ENCODE data around the gene LRRC1.

DNA sequence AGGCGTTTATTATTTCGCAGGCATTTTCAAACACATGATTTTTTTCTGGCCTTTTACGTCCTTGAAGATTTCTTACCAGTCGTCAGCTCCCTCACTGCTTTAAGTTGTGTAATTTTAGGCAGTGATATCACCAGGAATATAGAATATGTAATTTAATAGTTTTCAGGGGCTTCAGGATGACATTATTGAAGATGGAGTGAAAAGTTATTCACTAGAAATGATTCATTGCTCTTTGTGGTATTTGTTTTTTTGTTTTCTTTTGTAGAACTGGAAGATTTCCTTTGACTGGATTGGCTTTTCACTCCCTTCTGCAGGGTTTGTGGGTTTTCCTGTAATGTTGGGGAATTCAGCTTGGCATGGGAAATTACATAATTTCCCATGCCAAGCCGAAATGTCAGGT lies 2.0 kb downstream of the LRRC1 start:
- TF ChIP-seq, protein P1, sequence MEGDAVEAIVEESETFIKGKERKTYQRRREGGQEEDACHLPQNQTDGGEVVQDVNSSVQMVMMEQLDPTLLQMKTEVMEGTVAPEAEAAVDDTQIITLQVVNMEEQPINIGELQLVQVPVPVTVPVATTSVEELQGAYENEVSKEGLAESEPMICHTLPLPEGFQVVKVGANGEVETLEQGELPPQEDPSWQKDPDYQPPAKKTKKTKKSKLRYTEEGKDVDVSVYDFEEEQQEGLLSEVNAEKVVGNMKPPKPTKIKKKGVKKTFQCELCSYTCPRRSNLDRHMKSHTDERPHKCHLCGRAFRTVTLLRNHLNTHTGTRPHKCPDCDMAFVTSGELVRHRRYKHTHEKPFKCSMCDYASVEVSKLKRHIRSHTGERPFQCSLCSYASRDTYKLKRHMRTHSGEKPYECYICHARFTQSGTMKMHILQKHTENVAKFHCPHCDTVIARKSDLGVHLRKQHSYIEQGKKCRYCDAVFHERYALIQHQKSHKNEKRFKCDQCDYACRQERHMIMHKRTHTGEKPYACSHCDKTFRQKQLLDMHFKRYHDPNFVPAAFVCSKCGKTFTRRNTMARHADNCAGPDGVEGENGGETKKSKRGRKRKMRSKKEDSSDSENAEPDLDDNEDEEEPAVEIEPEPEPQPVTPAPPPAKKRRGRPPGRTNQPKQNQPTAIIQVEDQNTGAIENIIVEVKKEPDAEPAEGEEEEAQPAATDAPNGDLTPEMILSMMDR (IDR thresholded peaks at IDR 0.05) = no peak
- no peak for TF ChIP-seq EZH2 (IDR thresholded peaks at IDR 0.05; ENCODE audit: borderline replicate concordance, insufficient read depth, low read depth, low read length, poor library complexity, severe bottlenecking)
